NCI-H146 (cell line): ENCODE results near the gene IL12RB1.
"Not testable (repeated sequence)": the region's sequence is repeated elsewhere in the genome, so short reads cannot be mapped to it uniquely, and the experiment has no call there.

Source experiments
- DNase-seq: peaks from one replicate; lab custom pipeline; 2025; lab: John Stamatoyannopoulos, UW

The IL12RB1 gene

DNA sequence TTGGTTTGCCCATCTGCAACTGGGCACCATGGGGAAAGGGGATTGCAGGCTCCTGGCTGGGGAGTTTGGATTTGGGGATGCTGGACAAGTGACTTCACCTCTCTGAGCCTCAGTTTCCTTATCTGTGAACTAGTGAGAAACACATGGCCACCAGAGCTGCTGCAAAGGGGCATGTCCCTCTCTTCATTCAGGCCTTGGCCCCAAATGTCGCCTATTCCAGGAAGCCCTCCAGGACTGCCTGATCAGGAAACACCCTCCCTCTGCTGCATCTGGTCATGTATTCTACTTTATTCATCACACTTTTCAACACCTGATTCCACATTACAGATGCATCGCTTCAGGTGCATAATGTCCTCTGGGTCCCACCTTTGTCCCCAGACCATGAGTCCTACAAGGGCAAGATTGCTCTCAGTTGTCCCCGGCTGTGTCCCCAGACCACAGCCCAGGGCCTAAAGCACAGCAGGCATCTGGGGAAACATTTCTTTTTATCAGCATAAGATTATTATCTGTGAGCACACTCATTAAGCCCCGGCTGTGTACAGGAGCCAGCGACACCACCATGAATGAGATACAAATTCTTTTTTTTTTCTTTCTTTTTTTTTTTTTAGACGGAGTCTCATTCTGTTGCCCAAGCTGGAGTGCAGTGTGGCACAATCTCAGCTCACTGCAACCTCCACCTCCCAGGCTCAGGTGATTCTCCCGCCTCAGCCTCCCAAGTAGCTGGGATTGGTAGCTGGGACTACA, 41.3 kb downstream of the IL12RB1 start:
- no peak for DNase-seq

DNA sequence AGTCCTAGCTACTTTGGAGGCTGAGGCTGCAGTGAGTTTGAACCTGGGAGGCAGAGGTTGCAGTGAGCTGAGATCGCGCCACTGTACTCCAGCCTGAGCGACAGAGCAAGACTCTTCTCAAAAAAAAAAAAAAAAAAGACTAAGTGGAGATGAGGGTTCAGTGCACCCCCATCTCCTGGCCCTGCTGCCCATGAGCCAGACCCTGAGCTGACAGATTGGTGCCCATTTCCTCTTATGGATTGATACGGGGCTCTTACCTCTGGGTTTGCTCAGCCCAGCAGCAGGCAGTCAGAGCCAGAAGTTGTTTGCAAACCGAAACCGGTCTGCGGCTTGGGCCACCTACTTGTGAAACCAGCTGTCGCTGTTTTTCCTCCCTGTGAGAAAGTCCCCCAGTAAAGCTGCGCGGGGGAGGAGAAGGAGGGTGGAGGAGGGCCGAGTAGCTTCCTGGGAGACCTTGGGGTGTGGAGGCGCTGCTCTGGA, 41.9 kb downstream of the IL12RB1 start:
- DNase-seq, result peak; percentile 26

DNA sequence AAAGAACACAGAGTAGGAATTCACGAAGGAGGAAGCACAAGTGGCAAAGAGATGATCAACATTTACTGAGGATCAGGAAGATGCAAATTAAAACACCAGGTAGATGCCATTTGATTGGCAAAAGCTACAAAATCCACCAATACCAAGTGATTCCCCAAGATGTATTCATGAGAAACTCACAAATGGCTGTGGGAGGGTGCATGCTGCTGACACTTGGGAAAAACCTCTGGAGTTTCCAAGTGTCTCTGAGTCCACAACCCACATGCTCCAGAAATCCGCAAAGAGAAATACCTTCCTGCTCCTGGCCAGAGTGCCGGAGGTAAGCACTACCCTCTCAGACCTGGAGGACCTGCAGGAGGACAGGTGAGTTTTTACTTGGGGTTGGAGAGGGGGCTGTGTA, 43.1 kb downstream of the IL12RB1 start:
- DNase-seq, result no peak

DNA sequence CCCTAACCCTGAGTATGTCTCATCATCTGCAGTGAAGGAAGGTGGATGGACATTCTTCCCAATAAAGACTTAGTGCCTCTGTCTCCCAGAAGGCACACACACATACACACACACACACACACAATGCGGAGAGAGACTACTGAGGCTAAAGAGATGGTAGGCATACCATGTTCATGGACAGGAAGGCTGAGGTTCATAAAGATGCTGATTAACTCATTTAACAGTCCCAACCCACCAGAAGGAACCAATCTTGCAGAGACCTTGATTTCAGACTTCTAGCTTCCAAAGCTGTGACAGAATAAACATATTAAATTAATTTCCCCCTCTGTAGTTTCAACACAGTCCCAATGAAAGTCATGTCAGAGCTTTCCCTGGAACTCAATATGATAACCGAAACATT, 45.7 kb downstream of the IL12RB1 start:
- DNase-seq, result no peak

GRCh38 chr19:18032102-18032501, 54.6 kb downstream of the IL12RB1 start:
- DNase-seq, result not testable (repeated sequence)

DNA sequence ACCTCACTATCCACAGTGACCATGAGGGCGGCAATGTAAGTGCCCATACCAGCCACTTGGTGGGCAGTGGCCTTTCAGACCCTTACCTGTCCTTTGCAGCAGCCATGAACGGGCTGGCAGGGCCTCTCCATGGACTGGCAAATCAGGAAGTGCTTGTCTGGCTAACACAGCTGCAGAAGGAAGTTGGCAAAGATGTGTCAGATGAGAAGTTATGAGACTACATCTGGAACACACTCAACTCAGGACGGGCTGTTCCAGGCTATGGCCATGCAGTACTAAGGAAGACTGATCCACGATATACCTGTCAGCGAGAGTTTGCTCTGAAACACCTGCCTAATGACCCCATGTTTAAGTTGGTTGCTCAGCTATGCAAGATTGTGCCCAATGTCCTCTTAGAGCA, 55.3 kb downstream of the IL12RB1 start:
- not testable (repeated sequence) for DNase-seq

DNA sequence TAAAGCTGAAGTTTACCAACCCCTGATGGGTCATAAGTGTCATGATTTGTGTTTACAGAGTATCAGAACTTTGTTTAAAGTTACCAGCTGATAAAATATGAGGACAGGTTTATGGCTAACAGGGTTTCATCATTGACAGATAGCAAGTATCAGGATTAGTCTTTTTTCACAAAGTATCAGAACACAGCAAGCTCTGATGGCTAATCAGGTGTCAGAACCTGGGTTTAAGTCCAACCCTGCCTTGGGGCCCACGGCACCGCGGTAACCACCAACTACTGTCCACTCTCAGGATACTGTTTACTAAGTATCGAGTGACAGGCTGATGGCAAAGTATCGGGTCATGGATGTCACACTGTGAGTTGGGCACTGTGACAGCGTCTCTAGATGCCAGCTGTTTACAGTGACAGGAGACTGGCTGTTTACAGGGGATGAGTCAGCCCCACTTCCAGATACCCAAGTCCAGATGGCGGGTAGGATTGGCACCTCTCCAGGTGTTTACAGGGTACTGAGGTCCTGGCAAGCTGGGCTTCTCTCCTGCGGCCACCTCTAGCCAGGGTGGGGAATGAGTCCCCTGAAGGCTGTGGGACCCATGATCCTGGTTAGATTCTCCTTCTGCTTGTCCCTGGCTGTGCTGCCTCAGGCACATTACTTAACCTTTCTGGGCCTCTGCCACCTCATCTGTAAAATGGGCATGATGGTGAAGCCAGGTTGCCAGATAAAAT, 57.0 kb downstream of the IL12RB1 start:
- DNase-seq, result peak; percentile 66

DNA sequence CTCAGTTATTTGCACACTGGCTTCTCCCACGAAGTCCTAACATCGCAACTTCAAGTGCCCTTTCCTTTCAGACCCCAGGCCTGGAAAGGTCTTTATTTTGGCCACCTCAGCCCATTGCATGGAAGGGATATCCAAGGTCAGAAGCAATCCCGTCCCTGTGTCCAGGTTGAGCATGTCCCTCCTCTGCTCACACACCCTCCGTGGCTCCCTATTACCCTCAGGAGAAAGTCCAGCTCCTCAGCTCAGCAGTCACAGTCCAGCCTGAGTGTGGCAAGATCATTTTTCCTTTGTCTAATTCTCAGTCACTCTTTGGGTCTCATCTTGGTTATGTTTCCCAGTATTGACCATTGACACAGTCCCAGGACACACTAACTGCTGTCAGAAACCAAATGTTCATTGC, 59.6 kb downstream of the IL12RB1 start:
- no peak for DNase-seq

DNA sequence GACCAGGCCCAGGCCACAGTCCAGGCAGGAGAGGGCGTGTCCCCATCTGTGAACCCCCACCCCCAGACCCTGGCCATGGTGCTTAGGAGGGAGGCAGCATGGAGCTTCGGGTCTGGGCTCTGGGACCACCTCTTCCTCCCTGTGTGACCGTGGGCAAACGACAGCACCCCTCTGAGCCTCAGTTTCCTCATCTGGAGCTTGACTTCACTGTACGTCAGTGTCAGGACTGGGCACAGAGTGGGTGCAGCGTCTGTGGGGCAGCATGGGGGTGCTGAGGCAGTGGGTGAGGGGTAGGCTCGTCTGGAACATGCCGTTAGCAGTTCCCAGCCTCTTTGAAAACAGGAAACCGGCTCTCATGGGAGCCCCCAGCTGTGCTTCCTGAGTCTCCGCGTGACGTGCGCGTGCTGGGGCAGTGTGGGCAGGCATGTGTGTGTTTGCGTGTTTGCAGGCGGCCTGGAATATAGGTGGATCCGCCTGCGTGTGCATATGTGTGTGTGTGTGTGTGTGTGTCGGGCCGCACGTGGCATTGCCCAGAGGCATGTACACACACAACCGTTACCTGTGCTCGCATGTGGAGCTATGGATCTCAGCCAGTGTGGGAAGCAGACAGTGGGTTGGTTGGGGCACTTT, 63.0 kb downstream of the IL12RB1 start:
- DNase-seq, result no peak

DNA sequence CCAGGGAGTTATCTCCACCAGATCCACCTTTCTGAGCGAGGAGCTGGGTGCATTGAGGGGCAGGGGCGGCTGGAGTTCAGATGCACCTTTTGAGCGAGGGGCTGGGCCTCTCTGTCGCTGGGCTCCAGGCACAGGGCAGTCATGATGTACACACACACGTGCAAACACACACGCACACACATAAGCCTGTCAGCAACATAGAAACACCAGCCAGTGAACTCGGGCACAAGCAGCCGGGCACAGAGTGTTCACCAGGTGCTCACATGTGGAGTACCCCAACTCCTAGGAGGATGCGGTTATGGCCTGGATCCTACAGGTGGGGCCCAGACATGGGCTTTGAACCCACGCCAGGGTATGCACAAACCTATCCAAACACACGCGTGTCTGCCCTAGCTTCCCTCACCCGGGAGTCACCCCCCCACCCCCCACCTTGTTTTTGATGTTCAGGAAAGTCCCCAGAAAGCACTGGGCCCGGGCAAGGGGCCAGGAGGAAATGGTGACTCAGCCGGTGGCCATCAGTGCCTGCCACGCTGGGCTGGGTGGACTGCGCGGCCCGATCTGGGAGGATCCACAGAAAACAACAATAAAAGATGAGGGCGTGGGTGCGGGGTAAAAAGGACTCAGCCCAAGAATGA, 65.5 kb downstream of the IL12RB1 start:
- no peak for DNase-seq

DNA sequence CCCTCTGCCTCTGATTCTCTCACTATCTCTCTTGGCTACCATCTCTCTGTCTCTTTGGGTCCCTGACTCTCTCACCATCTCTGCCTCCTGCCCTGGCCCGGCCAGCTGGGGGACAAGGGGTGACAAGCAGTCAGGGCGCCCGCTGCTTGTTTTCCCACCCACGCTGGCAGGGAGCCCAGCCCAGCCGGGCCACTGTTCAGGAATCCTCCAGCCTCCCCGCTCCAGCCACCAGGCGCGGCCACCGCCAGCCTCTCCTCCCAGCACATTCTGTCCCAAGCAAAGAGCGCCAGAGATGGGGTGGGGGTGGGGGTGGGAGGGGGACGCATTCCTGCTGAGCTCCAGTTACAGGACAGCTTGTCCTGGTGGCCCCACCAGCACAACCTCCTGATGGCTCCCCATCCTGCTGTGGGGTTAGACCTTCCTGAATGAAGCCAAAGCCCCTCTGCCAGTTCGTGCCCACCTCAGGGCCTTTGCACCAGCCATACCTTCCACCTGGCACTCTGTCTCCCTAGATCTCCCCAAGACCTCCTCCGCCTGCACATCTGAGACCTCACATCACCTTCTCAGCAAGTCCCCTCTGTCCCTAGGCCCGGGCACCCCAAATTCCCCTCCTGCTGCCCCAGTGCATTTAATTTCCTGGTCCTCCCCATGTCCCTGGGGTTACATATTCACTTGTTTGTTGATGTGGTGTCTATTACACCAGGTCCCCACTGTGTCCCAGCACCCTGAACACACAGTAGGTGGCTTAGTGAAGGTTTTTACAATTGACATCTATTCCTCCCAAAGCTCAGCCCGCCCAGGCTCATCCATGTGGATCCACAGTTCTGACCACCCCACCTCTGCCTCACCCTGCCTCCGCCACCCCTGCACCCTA, 66.3 kb downstream of the IL12RB1 start:
- DNase-seq, result no peak

DNA sequence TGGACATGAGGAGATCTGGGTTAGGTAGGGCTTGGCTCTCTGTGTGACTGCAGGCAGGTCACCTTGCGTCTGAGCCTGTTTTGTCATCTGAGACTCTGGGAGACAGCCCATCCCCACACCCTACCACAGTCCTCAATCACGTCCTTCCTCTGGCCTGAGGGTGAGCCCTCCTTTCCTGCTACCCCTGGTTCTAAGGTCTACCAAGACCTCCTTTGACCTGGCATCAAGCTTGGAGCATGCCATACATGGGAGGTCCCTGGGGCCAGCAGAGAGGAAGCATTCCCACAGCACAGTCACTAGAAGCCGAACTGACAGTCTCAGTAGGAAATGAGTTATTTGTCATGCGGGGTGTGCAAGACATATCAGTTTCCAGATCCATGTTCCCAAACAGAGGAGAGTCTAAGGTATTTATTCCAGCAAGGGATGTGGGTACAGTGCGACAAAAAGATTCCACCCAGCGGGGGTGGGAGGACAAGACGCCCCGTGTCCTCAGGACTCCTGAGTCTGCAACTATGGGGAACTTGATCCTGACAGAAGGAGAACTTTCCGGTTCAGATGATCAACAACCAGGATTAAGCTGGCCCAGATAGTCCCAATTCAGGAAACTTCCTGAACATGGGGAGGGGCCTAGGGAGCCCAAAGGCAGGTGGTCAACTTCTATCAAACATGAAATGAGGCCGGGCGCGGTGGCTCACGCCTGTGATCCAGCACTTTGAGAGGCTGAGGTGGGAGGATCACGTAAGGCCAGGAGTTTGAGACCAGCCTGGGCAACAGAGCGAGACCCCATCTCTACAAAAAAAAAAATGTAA, 69.3 kb downstream of the IL12RB1 start:
- no peak for DNase-seq

GRCh38 chr19:18016209-18016910, 70.4 kb downstream of the IL12RB1 start:
- DNase-seq, result no peak

- DNase-seq, result no peak
Measured at GRCh38 chr19:18014197-18014596, 72.5 kb downstream of the IL12RB1 start.

- no peak for DNase-seq
Measured at GRCh38 chr19:18013210-18014111, 73.3 kb downstream of the IL12RB1 start.

- no peak for DNase-seq
Measured at GRCh38 chr19:18010149-18010548, 76.6 kb downstream of the IL12RB1 start.

DNA sequence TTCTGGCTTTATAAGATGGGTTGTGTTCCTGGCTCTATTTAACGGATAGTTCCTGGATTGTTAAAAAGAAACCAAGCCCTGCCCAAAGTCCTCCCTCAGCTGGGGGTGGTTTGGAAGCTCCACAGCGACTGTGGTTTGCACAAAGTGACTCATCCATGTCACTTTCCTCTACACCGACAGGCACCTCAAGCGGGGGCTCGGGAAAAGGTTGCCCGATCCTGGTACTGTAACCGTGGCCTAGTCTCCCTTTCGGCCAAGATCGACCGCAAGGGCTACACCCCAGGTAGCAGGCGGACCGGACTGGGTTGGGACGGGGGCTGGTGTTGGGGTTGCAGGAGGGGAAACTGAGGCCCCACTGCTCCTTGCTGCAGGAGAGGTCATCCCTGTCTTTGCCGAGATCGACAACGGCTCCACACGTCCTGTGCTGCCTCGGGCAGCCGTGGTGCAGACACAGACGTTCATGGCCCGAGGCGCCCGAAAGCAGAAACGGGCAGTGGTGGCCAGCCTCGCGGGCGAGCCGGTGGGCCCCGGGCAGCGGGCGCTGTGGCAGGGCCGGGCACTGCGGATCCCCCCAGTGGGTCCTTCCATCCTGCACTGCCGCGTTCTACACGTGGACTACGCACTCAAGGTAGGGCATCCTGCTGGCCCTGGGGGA, 77.2 kb downstream of the IL12RB1 start:
- DNase-seq, result no peak
